DMS79 treated with DMSO at 0.1 percent for 48 hours (cell line): ENCODE measurements around the gene ANKRD36.
"Not testable (repeated sequence)": the region's sequence is repeated elsewhere in the genome, so short reads cannot be mapped to it uniquely, and the experiment has no call there.

Experiments
- DNase-seq: peaks from one replicate; lab custom pipeline; 2025; lab: John Stamatoyannopoulos, UW

Gene ANKRD36

DNA sequence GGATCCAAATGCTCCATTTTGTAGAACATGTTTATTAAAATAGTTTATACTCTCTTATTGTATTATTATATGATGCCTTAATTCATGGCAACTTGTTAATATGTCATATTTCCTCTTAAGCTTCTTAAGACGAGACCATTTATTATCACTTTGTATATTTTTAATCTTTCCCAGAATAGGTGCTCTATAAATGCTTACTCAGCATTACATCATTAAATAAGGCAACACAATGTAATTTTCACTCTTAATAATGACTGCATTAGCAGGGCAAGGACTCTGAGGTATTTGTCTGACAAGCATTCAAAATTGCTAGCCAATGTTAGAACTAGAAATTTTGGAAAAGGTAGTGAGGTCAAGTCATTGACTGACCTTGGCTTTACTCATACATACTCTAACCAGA is 180.7 kb downstream of the ANKRD36 start:
- DNase-seq, result not testable (repeated sequence)
